ENCODE data around the gene RASSF5. TPM values are rescaled to one million over a fixed set of nuclear protein-coding genes. Genes with fewer than 3 reads are reported as not detected.

Gene RASSF5
- total and polyA plus RNA-seq, 10 of the 15 experiments (the other 5 are each of a cell fraction or from before 2014, with no cell fraction given), result 14.0 to 89.6 (median 68.9) TPM

DNA sequence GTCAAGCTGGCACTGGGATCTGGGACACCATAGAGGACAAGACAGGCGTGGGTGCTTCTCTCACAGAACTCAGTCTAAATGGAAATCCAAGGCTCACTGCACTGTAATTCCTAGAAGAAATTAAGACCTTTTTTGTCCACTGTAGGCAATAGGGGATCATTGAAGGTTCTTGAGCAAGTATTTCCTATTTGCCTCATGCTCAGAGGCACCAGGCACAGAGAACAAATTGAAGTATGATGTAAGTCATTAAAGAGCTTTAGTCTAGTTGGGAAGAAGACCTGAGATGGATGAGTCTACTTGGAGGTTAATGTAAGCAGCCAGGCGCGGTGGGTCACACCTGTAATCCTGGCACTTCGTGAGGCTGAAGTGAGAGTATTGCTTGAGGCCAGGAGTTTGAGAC is 70.3 kb downstream of the RASSF5 start:
- WGBS (ENCODE audit: insufficient coverage, insufficient replicate concordance, low lambda C conversion rate, missing lambda C conversion rate), result 74% methylated on average over 4 of the region's 4 CpGs
- H3K9me3 ChIP-seq (replicated peaks; ENCODE audit: control insufficient read depth, insufficient read depth, low read length), result no peaks in the 10 kb centered on the region
- H3K4me3 ChIP-seq, result no peak overlapping the region
- ChIA-PET CTCF (interaction anchor here (0.8 to 15.7 kb wide), 8 partner anchors 14 to 100 kb away, joined by 3 to 440 read pairs (median 5); no protein-coding TSS in a partner anchor), SMC1A (ENCODE audit: uncharacterized antibody, unreplicated experiment) (interaction anchor here (1.1 to 15.4 kb wide), 9 partner anchors 15 to 116 kb away, joined by 3 to 476 read pairs (median 7); no protein-coding TSS in a partner anchor), RAD21 (ENCODE audit: unreplicated experiment) (interaction anchor here (1.0 to 6.4 kb wide), 7 partner anchors 13 to 100 kb away, joined by 3 to 57 read pairs (median 29); partner anchors contain the start of gene RASSF5), POLR2A (interaction anchor here (0.9 to 9.8 kb wide), 8 partner anchors 9 to 107 kb away, joined by 3 to 117 read pairs (median 4); partner anchors contain the start of gene IKBKE)
- H3K27ac ChIP-seq (ENCODE audit: control insufficient read depth, insufficient read depth), result peak overlapping the region; percentile 45; the same call in 1 of the 2 replicates
- FAIRE-seq (no peak), ATAC-seq (no peak), DNase-seq (ENCODE audit: low read depth, low spot score) (no peak)
- no peak overlapping the region for H3K4me2 ChIP-seq (ENCODE audit: control insufficient read depth, insufficient read depth)
- no peak overlapping the region for H2AFZ ChIP-seq (ENCODE audit: control insufficient read depth, low read depth, low read length)
- in situ Hi-C loops (cut with MboI), result no loop called here
- BruUV-seq (replicated peaks), result no TSS peak
- H4K20me1 ChIP-seq (ENCODE audit: control insufficient read depth, insufficient read depth), result no peaks in the 10 kb centered on the region
- peaks cover 8 to 21% of the 10 kb centered on the region in 2 experiments for H3K36me3 ChIP-seq (ENCODE audit: control insufficient read depth in 2 of 2, insufficient read depth in 2 of 2, low read length in 1 of 2)
- H3K79me2 ChIP-seq (ENCODE audit: control insufficient read depth, insufficient read depth, low read length), result peaks cover 93% of the 10 kb centered on the region
- H3K9ac ChIP-seq (ENCODE audit: control insufficient read depth, insufficient read depth, low read length), result no peak overlapping the region
- peaks cover 75% of the 10 kb centered on the region for H3K4me1 ChIP-seq (ENCODE audit: control insufficient read depth, insufficient read depth, low read length)
- intact Hi-C loops (cut with micrococcal nuclease; ENCODE audit: unreplicated experiment), result no loop called here
- no peaks in the 10 kb centered on the region for H3K27me3 ChIP-seq (replicated peaks in 1 of 2; ENCODE audit: control insufficient read depth in 2 of 2, insufficient read depth in 2 of 2, low read length in 1 of 2)
- TF ChIP-seq, protein P1, sequence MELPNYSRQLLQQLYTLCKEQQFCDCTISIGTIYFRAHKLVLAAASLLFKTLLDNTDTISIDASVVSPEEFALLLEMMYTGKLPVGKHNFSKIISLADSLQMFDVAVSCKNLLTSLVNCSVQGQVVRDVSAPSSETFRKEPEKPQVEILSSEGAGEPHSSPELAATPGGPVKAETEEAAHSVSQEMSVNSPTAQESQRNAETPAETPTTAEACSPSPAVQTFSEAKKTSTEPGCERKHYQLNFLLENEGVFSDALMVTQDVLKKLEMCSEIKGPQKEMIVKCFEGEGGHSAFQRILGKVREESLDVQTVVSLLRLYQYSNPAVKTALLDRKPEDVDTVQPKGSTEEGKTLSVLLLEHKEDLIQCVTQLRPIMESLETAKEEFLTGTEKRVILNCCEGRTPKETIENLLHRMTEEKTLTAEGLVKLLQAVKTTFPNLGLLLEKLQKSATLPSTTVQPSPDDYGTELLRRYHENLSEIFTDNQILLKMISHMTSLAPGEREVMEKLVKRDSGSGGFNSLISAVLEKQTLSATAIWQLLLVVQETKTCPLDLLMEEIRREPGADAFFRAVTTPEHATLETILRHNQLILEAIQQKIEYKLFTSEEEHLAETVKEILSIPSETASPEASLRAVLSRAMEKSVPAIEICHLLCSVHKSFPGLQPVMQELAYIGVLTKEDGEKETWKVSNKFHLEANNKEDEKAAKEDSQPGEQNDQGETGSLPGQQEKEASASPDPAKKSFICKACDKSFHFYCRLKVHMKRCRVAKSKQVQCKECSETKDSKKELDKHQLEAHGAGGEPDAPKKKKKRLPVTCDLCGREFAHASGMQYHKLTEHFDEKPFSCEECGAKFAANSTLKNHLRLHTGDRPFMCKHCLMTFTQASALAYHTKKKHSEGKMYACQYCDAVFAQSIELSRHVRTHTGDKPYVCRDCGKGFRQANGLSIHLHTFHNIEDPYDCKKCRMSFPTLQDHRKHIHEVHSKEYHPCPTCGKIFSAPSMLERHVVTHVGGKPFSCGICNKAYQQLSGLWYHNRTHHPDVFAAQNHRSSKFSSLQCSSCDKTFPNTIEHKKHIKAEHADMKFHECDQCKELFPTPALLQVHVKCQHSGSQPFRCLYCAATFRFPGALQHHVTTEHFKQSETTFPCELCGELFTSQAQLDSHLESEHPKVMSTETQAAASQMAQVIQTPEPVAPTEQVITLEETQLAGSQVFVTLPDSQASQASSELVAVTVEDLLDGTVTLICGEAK (IDR thresholded peaks at IDR 0.05; ENCODE audit: borderline replicate concordance), result no peak
- TF ChIP-seq MEF2B (IDR thresholded peaks at IDR 0.05; ENCODE audit: partially characterized antibody, poor library complexity, severe bottlenecking) (no peak), CBX3 (IDR thresholded peaks at IDR 0.05; ENCODE audit: borderline replicate concordance, low read depth) (no peak), FOXM1 (IDR thresholded peaks at IDR 0.05; ENCODE audit: low read depth, low read length) (no peak), ASH2L (IDR thresholded peaks at IDR 0.05; ENCODE audit: borderline replicate concordance, low read depth) (no peak), NFIC (IDR thresholded peaks at IDR 0.05; ENCODE audit: low read depth, low read length) (no peak), CREM (IDR thresholded peaks at IDR 0.05; ENCODE audit: low read depth) (no peak), CHD4 (IDR thresholded peaks at IDR 0.05) (no peak), BACH1 (IDR thresholded peaks at IDR 0.05; ENCODE audit: borderline replicate concordance) (no peak), SMAD5 (IDR thresholded peaks at IDR 0.05; ENCODE audit: low read depth) (no peak), PAX8 (IDR thresholded peaks at IDR 0.05) (no peak)
- TF ChIP-seq, protein P2, sequence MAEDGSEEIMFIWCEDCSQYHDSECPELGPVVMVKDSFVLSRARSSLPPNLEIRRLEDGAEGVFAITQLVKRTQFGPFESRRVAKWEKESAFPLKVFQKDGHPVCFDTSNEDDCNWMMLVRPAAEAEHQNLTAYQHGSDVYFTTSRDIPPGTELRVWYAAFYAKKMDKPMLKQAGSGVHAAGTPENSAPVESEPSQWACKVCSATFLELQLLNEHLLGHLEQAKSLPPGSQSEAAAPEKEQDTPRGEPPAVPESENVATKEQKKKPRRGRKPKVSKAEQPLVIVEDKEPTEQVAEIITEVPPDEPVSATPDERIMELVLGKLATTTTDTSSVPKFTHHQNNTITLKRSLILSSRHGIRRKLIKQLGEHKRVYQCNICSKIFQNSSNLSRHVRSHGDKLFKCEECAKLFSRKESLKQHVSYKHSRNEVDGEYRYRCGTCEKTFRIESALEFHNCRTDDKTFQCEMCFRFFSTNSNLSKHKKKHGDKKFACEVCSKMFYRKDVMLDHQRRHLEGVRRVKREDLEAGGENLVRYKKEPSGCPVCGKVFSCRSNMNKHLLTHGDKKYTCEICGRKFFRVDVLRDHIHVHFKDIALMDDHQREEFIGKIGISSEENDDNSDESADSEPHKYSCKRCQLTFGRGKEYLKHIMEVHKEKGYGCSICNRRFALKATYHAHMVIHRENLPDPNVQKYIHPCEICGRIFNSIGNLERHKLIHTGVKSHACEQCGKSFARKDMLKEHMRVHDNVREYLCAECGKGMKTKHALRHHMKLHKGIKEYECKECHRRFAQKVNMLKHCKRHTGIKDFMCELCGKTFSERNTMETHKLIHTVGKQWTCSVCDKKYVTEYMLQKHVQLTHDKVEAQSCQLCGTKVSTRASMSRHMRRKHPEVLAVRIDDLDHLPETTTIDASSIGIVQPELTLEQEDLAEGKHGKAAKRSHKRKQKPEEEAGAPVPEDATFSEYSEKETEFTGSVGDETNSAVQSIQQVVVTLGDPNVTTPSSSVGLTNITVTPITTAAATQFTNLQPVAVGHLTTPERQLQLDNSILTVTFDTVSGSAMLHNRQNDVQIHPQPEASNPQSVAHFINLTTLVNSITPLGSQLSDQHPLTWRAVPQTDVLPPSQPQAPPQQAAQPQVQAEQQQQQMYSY (CRISPR knock-in tag; IDR thresholded peaks at IDR 0.05), result no peak
- TF ChIP-seq, protein P3, sequence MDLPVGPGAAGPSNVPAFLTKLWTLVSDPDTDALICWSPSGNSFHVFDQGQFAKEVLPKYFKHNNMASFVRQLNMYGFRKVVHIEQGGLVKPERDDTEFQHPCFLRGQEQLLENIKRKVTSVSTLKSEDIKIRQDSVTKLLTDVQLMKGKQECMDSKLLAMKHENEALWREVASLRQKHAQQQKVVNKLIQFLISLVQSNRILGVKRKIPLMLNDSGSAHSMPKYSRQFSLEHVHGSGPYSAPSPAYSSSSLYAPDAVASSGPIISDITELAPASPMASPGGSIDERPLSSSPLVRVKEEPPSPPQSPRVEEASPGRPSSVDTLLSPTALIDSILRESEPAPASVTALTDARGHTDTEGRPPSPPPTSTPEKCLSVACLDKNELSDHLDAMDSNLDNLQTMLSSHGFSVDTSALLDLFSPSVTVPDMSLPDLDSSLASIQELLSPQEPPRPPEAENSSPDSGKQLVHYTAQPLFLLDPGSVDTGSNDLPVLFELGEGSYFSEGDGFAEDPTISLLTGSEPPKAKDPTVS (IDR thresholded peaks at IDR 0.05; ENCODE audit: low read depth, low read length), result no peak
- TF ChIP-seq, protein P4, sequence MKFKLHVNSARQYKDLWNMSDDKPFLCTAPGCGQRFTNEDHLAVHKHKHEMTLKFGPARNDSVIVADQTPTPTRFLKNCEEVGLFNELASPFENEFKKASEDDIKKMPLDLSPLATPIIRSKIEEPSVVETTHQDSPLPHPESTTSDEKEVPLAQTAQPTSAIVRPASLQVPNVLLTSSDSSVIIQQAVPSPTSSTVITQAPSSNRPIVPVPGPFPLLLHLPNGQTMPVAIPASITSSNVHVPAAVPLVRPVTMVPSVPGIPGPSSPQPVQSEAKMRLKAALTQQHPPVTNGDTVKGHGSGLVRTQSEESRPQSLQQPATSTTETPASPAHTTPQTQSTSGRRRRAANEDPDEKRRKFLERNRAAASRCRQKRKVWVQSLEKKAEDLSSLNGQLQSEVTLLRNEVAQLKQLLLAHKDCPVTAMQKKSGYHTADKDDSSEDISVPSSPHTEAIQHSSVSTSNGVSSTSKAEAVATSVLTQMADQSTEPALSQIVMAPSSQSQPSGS (IDR thresholded peaks at IDR 0.05; ENCODE audit: low read length), result no peak
